ENCODE results near the gene SLC25A33. TPM values are rescaled to one million over a fixed set of nuclear protein-coding genes. Genes with fewer than 3 reads are reported as not detected.
A peak's percentile ranks its signal among the peaks of the same experiment; 100 is the strongest.
"Not testable (repeated sequence)": the region's sequence is repeated elsewhere in the genome, so short reads cannot be mapped to it uniquely, and the experiment has no call there.

The SLC25A33 gene
- polyA plus RNA-seq, 4 donors = 2.9 to 4.6 (median 4.3) TPM

- no peak for DNase-seq (ENCODE audit: low read depth in 4 of 4, low spot score in 3 of 4)
Measured at GRCh38 chr1:9537863-9538668, 1.2 kb upstream of the SLC25A33 start.

- no peak for DNase-seq (ENCODE audit: low read depth in 4 of 4, low spot score in 3 of 4)
Measured at GRCh38 chr1:9538669-9539164, 548 bp upstream of the SLC25A33 start.

- no peak for DNase-seq (ENCODE audit: low read depth in 4 of 4, low spot score in 3 of 4)
Measured at GRCh38 chr1:9539829-9540550, 725 bp downstream of the SLC25A33 start.

DNA sequence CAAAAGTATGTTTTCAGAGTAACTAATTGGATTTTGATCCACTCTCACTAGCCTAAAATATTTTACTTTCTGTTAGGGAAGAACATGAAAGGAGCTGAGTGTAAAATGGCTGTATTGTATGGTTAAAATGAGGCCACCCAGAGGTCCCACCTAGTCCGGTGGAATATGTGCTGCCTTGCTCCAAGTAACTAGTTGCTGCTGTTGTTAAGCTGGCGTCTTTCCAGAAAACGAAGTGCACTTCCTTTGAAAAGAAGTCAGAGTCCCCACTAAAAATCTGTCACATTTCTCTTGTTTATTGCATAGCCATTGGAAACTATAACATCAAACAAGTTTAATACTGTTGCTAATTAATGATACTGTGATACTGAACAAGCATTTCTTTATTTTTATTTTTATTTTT is 3.2 kb downstream of the SLC25A33 start:
- DNase-seq (ENCODE audit: low read depth in 4 of 4, low spot score in 3 of 4) = peak in 1 of 4 donors; percentile 60

GRCh38 chr1:9544926-9545325 is 5.7 kb downstream of the SLC25A33 start:
- no peak for DNase-seq (ENCODE audit: low read depth in 4 of 4, low spot score in 3 of 4)

GRCh38 chr1:9549955-9550546 is 10.8 kb downstream of the SLC25A33 start:
- no peak for DNase-seq (ENCODE audit: low read depth in 4 of 4, low spot score in 3 of 4)

DNA sequence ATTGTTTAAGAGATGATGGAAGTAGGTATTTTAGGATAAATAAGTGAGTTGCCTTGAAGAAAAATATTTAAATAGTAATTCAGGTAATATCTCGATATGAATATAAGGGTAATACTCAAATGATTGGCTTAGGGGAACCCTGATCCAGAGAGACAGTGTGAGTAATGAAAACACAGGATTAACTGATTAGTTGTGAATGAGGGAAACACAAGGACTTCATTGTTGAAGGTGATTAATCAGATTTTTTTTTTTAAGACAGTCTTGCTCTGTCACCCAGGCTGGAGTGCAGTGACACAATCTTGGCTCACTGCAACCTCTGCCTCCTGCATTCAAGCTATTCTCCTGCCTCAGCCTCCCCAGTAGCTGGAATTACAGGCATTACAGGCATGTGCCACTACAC is 12.7 kb downstream of the SLC25A33 start:
- DNase-seq (ENCODE audit: low read depth in 4 of 4, low spot score in 3 of 4) = no peak

GRCh38 chr1:9553736-9554144 is 14.5 kb downstream of the SLC25A33 start:
- DNase-seq (ENCODE audit: low read depth in 4 of 4, low spot score in 3 of 4) = no peak

DNA sequence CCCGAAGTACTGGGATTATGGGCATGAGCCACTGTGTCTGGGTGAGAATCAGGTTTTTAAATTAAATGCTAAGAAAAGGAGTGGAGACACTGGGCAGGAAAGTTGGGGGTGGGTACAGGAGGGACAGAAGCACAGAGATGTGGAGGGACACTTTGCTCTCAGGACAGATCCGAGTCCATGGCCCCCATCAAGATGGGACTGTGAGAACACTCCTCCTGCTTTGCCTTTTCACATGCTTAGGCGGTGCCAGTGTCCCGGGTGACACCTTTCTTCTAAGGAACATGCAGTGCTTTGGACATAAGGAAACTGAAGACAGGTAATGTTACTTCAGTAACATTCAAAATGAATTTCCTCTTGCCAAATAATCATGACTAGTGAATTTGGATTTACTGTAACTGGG is 16.7 kb downstream of the SLC25A33 start:
- no peak for DNase-seq (ENCODE audit: low read depth in 4 of 4, low spot score in 3 of 4)

DNA sequence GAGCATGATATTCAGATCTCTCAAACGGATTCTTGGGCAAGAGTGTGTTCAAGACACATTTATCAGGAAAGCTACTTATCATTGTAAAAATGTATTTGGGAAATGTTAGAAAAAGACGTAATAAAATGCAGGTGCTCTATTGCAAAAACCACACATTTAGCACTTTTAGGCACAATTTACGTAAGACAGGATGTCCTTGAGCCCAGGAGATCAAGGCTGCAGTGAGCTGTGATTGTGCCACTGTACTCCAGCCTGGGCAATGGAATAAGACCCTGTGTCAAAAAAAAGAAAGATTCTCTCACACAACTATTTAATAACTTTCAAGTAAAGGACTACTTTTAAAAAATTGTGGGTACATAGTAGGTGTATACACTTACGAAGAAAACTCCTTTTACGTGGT is 18.4 kb downstream of the SLC25A33 start:
- DNase-seq (ENCODE audit: low read depth in 4 of 4, low spot score in 3 of 4) = no peak

DNA sequence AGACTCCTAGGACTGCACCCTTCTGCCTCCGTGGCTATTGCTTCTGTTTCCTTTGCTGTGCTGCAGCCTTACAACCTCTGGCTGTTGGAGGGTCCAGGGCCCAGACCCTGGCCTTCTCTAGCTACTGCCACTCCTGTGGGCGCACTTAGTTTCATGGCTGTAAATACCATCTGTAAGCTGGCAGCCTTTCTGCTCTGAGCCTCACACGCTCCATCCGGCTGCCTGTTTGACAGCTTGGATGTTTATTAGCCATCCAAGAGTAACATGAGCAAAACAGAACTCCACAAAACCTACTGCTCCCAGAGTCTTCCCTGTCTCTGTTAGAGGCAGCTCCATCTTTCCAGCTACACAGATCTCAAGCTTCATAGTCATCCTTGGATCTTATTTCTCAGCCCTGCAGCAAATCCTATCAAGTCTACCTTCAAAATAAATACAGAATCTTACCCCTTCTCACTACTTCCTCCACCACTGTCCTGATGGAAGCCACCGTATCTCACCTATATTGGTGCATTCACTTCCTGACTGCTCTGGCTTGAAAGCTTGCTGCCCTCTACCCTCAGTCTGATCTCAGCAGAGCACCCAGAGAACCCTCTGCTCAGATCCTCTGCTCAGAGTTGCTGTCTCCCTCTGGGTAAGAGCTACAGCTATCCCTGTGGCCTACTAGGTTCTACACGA is 19.1 kb downstream of the SLC25A33 start:
- DNase-seq (ENCODE audit: low read depth in 4 of 4, low spot score in 3 of 4) = no peak

DNA sequence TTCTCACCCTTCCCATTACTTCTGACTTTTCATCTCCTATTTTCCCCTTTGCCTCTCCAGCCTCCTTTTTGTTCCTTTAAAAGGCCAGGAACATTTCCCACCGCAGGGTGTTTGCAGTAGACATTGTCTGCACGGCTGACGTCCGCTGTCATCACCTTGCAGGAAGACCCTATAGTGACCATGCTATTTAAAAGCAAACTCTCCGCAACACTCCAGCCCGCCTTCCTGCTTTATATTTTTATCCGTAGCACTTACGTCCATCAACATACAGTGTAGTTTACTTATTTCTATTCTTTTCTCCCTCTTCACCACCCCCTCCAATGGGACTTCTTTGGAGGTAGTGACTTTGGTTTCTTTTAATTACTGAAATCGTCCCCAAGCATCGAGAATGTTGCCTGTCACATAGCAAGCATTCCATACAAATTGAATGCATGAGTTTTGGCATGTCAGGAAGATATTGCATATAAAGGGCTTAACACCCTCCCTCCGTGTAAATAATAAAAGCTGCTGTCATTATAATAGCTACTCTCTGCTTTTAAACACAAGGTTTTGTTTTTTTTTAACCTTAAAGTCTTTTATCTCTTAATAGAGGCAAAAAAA is 19.8 kb downstream of the SLC25A33 start:
- no peak for DNase-seq (ENCODE audit: low read depth in 4 of 4, low spot score in 3 of 4)

DNA sequence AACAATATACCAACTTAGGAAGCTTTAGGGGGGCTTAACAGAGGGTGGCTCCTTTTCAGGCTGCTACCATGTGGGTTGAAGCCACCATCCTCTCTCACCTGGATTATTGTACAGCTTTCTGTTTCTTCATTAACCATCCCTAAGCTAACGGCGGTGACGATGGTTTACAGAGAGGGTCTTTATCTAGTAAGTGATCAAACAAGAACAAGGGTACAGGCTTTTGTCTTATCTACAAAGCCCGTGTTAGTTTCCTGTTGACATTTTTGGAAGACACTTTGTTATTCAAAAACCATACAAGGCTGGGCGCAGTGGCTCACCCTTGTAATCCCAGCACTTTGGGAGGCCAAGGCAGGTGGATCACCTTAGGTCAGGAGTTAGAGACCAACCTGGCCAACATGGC is 20.4 kb downstream of the SLC25A33 start:
- no peak for DNase-seq (ENCODE audit: low read depth in 4 of 4, low spot score in 3 of 4)

- not testable (repeated sequence) for DNase-seq (ENCODE audit: low read depth in 4 of 4, low spot score in 3 of 4)
Measured at GRCh38 chr1:9560090-9560489, 20.8 kb downstream of the SLC25A33 start.

DNA sequence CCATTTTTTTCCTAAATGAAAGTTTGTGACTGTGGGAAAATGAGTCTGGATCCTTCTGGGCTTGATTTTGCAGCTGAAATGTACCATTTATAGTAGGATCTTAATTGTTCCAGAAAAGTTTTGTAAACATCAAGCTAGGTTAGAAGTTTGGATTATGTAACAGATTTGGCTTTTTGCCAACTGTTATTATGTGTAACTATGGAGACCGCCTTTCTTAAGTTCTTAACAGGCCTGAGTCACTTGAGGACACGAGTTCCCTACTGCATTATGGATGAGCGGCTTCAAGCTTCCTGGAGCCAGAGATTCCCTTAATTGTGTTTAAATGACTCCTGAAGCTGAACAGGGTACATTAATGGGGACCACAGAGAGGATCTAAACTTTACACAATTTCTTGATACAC is 22.2 kb downstream of the SLC25A33 start:
- peak in 1 of 4 donors; percentile 62 for DNase-seq (ENCODE audit: low read depth in 4 of 4, low spot score in 3 of 4)

- DNase-seq (ENCODE audit: low read depth in 4 of 4, low spot score in 3 of 4) = no peak
Measured at GRCh38 chr1:9569267-9569666, 30.0 kb downstream of the SLC25A33 start.

DNA sequence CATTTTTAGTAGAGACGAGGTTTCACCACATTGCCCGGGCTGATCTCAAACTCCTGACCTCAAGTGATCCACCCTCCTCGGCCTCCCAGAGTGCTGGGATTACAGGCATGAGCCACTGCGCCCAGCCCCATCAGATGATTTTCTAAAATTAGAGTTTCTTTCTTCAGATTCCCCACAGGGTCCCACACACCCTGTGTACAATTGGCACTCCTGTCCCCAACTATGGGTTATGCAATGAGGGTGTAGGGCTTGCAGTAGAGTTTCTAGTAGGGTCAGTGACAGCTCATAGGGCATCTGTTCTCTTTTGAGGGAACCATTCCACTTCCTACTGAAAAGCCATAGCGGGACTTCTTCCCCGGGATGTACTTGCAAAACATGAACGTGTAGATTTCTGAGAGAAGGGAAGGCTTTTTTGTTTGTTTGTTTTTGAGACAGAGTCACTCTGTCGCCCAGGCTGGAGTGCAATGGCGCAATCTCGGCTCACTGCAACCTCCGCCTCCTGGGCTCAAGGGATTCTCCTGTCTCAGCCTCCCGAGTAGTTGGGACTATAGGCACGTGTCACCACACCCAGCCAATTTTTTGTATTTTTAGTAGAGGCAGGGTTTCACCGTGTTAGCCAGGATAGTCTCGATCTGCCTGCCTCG is 31.7 kb downstream of the SLC25A33 start:
- DNase-seq (ENCODE audit: low read depth in 4 of 4, low spot score in 3 of 4) = not testable (repeated sequence)

DNA sequence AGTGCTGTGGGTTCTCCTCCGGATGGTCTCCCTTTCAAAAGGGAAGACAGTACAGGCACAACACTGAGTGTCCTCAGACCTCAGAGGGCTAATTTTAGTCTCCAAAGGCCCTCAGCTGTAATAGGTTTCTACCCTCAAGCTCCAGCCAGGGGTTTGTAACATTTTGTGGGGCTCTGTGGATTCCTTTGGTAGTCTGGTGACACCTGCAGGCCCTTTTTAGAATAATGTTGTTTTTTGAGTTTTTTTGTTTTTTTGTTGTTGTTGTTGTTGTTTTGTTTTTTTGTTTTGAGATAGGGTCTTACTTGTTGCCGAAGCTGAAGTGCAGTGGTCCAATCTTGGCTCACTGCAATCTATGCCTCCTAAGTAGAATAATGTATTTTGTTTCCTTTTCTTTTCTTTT is 34.5 kb downstream of the SLC25A33 start:
- DNase-seq (ENCODE audit: low read depth in 4 of 4, low spot score in 3 of 4) = no peak

- DNase-seq (ENCODE audit: low read depth in 4 of 4, low spot score in 3 of 4) = no peak
Measured at GRCh38 chr1:9575486-9575885, 36.2 kb downstream of the SLC25A33 start.

DNA sequence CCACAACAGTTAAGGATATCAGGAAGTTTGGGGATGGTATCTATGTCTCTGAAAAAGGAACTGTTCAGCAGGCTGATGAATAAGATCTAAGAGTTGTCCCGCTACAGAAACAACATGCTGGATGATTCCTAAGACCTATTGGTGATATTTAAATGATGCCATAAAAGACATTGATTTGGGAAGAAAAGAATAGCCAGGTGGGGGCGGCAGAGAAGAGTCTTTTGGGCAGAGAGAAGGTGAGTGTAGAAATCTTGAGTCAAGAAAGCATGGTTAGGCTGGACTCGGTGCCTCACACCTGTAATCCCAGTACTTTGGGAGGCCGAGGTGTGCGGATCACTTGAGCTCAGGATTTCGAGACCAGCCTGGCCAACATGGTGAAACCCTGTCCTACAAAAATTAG is 37.6 kb downstream of the SLC25A33 start:
- DNase-seq (ENCODE audit: low read depth in 4 of 4, low spot score in 3 of 4) = no peak

Measured in left renal pelvis (tissue), 4 donors.